ENCODE results near the gene UQCRH.
A peak's percentile ranks its signal among the peaks of the same experiment; 100 is the strongest.
"Not testable (repeated sequence)": the region's sequence is repeated elsewhere in the genome, so short reads cannot be mapped to it uniquely, and the experiment has no call there.

UQCRH gene

DNA sequence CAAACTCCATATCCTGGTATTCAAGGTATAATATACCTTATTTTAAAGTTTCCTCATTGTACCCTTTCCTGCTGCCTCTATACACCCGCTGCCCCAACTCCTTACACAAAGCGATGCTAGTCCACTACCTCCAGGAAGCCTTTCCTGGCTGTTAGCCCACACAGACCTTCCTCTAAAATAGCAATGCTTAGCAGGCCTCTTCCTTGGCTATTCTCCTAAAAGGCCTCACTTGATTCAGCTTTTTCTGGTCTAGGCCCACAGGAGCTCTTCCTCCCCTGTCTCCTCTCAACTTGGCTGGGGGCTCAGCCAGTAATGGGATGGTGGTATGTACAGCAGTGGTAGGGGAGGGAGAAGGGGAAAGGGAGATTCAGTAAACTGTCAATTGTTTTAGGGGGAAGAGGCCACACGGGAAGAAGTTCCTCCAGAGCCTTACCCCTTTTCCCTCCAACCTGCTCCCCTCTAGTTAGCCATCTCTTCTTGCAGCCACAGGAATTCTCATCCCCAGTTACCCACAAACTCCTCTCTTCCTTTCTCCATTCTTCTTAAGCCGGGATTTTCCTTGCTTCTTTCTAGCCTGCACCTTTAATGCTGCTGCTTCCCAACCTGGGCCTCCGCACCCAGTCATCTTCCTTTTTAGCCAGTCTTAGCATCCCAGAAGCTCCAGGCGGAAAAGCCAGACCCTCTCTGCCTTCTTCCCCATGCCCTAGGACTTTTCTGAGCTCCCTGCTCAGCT is 2.7 kb upstream of the UQCRH start:
- peak; percentile 17 for DNase-seq (ENCODE audit: low read depth)

DNA sequence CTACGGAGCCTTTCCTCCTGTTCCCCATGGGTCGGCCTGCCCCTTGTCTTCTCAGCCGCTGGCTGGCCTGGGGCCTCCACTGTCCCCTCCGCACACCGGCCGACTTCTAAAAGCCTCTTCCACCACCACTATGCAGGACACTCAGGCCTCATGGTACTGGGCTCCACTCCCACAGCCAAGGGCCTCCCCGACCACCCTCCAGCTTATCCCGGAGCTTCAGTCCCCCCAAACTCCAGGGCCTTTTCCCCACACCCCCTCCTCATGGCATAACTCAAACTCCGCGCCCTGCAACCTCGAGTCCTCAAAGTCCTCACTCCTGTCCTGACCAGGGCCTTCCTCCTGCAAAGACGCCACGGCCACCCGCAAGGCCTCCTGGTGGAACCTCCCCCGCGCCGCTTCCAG is 2.1 kb upstream of the UQCRH start:
- no peak for DNase-seq (ENCODE audit: low read depth)

DNA sequence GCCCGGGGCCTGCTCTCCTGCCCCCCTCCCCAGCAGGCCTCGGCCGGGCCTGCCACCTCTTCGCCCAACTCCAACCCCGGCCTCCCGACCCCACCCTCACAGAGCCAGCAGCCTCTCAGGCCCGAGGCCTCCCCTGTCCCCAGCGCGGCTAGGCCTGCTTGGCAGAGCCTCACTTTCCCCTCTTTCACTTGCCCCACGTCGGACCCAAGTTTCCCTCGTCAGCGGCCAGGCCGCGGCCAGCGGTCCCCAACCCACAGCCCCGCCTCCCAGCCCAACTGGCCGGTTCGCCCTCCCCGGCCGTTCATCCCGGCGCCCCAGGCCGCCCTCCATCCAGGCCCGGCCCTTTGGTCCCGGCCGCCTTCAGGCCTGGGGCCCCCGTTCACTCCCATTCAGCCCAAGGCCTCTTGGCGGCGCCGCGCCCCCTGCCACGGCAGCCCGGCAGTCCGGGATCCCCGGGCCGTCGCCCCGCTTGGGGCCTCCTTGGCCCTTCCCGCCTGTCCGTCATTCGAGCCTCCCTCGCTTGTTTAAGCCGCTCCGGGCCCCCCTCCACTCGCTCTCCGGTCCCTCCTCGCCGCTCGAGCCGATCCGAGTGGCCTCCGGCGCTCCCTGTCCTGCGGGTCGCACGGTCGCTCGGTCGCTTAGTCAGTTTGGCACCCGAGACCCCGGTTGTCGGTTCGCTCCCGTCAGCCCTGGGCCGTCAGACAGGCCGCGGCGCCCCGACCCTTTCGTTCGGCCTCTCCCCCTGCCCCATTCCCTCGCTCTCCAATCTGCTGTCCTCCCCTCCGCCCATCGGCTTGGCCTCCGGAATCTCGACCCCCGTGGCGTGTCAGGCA is 1.5 kb upstream of the UQCRH start:
- peak; percentile 70 for DNase-seq (ENCODE audit: low read depth)

DNA sequence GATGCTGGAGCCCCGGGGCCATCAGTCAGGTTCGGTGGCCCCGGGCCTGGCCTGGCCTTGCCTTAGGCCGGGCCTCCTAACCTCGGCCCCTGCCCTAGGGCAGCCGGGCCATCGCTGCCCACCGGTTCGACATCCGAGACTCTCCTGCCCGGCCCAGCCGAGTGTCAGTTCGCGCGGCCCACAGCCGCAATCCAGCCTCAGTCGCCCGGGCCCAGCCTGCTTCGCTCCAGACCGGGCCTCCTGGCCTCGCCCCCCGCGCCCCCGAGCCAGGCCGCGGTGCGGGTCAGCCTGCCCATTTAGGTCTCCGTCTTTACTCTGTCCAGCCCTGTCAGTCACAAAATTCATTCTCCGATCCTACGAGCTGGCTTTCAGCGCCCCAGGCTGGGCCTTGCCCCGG is 859 bp upstream of the UQCRH start:
- peak; percentile 48 for DNase-seq (ENCODE audit: low read depth)

DNA sequence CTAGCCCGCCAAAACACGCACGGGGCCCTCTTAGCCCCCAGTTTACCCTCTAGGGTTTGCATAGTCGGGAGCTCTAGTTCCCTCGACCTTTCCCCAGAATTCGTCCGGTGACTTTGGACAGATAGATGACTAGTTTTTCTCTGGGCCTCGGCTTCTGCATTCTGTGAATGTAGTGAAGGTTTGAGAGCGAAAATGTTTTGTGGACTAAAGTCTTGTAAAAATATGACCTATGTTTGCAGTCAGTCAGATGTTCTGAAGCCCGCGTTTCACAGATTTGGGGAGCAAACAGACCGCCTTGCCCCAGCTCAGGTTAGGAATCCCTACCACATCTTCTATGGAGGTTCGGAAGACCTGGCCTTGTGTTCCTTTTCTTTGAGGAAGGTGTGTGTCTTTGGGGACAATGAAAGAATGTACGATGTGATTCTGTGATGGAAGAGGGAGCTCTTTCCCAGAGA is 401 bp downstream of the UQCRH start:
- no peak for DNase-seq (ENCODE audit: low read depth)

DNA sequence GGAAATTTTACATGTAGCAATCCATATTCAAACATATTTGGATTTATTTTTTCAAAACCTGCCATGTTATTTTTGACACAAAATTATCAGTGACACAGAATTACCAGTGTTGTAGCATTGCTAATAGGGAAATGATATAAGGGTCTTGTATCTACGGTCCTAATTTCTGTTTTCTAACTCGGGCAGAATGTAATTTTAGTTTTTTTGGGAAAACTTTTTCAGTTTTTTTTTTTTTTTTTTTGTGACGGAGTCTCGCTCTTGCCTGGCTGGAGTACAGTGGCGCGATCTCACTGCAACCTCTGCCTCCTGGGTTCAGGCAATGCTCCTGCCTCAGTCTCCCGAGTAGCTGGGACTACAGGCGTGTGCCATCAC is 2.6 kb downstream of the UQCRH start:
- DNase-seq (ENCODE audit: low read depth), result no peak

DNA sequence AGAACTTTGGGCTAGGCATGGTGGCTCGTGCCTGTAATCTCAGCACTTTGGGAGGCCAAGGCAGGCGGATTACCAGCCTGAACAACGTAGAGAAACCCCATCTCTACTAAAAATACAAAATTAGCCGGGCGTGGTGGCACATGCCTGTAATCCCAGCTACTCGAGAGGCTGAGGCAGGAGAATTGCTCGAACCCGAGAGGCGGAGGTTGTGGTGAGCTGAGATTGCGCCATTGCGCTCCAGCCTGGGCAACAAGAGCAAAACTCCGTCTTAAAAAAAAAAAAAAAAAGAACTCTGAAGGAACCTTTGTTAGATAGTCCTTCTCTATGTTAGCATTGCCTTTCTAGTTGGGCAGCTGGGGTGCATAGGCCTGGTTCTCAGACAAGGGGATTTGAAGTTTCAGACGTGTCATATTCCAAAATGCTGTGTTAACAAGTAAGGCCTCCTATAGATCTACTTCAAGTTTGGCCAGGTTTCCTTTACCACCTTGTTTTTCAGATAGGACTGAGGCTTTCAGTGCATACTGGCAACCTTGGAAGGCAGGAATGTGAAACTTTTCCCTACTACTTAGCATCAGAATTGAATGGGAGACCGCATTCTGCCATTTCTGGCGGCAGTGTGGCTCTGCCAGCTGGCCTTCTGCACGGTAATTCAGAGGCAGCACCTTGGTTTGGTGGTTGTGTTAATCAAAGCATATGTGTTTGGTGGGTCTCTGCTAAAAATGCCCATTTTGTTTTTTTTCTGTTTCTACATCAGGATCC is 6.1 kb downstream of the UQCRH start:
- DNase-seq (ENCODE audit: low read depth), result no peak

DNA sequence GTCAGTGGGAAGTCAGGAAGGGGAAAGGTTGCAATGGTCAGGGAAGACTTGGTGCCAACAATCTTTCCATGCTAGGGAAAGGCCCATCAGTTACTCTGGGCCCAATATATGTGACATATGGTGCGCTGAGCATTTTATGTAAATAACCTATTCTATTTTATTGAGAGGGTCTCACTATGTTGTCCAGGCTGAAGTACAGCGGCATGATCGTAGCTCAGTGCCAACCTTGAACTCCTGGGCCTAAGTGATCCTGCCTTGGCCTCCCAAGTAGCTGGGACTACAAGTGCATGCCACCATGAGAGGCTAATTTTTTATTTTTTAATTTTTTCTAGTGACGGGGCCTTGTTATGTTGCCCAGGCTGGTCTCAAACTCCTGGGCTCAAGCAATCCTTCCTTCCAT is 6.8 kb downstream of the UQCRH start:
- DNase-seq (ENCODE audit: low read depth), result no peak

DNA sequence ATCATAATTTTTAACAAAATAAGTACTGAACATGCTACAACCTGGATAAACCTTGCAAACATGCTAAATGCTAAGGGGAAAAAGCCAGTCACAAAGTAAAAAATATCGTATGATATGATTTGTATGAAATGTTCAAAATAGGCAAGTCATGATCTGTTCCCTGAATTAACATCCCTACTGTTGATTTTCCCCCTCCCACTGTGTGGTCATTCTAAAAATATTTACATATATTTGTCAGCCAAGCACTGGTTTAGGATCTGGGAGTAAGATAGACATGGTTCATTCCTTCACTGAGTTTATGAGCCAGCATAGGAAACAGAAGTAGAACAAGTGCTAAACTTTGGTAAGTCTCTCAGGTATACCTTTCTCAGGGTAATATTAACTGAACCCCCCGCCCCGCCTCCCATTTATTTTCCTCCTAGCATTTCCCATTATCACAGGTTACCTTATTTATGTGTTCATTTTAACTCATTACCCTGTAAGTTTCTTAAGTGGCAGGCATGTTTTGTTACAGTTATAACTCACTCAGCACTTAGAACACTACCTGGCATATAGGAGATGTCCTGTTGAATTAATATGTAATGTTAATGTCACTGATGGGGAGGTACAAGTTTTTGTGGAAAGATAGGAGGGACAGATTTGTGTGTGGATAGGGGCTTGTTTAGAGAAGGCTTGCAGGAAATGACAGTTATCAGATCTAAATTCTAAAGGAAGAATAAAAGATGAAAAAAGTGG is 12.3 kb downstream of the UQCRH start:
- no peak for DNase-seq (ENCODE audit: low read depth)

DNA sequence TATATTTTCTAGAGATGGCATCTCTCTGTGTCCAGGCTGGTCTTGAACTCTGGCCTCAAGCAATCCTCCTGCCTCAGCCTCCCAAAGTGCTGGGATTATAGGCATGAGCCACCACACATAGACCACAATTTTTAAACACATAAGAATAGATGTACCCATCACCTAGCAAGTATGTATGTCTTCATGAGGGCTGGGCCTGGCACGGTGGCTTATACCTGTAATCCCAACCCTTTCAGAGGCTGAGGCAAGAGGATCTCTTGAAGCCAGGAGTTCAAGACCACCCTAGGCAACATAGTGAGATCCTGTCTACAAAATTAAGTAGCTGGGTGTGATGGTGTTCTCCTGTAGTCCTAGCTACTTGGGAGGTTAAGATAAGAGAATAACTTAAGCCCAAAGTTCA is 13.8 kb downstream of the UQCRH start:
- no peak for DNase-seq (ENCODE audit: low read depth)

DNA sequence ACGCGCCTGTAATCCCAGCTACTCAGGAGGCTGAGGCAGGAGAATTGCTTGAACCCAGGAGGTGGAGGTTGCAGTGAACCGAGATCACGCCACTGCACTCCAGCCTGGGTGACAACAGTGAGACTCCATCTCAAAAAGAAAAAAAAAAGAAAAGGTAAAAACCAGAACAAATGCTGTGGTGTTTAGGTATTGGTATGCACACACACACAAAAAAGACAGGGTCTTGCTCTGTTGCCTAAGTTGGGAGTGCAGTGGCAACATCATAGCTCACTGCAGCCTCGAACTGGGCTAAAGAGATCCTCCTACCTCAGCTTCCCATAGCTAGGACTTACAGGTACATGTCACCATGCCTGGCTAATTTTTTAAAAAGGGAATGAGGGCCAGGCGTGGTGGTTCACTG is 15.8 kb downstream of the UQCRH start:
- DNase-seq (ENCODE audit: low read depth), result not testable (repeated sequence)

DNA sequence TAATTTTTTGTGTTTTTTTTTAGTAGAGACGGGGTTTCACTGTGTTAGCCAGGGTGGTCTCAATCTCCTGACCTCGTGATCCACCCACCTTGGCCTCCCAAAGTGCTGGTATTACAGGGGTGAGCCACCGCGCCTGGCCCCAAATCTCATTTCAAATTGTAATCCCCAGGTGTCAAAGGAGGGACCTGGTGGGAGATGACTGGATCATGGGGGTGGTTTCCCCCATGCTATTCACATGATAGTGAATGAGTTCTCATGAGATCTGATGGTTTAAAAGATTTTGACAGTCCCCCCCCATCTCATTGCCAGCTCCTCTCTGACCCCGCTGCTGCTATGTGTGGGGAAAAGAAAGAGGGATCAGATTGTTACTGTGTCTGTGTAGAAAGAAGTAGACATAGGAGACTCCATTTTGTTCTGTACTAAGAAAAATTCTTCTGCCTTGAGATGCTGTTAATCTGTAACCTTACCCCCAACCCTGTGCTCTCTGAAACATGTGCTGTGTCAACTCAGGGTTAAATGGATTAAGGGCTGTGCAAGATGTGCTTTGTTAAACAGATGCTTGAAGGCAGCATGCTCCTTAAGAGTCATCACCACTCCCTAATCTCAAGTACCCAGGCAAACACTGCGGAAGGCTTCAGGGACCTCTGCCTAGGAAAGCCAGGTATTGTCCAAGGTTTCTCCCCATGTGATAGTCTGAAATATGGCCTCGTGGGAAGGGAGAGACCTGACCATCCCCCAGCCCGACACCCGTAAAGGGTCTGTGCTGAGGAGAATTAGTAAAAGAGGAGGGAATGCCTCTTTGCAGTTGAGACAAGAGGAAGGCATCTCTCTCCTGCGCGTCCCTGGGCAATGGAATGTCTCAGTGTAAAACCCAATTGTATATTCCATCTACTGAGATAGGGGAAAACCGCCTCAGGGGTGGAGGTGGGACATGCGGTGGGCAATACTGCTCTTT is 16.7 kb downstream of the UQCRH start:
- not testable (repeated sequence) for DNase-seq (ENCODE audit: low read depth)

DNA sequence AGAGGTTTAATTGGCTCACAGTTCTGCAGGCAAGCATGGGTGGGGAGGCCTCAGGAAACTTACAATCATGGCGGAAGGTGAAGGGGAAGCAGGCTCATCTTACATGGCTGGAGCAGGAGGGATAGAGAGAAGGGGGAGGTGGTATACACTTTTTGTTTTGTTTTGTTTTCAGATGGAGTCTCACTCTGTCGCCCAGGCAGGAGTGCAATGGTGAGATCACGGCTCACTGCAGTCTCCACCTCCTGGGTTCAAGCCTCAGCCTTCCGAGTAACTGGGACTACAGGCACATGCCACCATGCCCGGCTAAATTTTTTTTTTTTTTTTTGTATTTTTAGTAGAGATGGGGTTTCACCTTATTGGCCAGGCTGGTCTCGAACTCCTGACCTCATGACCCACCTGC is 18.7 kb downstream of the UQCRH start:
- DNase-seq (ENCODE audit: low read depth), result not testable (repeated sequence)

DNA sequence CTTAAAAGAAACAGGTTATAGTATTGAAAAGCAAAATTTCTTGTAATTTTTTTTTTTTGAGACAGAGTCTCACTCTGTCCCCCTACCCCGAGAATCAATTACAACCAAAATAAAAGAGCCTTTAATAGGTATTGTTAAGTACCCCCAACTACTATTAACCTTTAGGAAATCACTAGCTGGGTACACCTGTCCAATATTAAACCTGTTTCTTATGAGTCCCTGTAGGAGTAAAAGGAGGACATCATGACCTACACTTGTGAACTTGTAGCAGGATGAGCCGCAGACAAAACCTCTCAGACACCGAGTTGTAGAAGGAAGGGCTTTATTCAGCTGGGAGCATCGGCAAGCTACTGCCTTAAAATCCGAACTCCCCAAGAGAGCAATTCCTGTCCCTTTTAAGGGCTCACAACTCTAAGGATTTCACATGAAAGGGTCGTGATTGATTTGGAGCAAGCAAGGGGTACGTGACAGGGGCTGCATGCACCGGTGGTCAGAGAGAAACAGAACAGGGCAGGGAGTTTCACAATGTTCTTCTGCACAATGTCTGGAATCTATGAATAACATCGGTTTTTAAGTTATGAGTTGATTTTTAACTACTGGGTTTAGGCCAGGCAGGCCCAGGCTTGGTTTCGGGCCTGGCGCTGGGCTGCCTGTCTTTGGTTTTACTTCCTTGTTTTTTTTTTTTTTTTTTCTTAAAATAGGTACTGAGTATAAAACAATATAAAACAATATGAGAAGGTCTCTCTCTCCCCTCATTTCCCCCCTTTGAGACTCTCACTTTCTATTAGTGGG is 22.0 kb downstream of the UQCRH start:
- DNase-seq (ENCODE audit: low read depth), result not testable (repeated sequence)

DNA sequence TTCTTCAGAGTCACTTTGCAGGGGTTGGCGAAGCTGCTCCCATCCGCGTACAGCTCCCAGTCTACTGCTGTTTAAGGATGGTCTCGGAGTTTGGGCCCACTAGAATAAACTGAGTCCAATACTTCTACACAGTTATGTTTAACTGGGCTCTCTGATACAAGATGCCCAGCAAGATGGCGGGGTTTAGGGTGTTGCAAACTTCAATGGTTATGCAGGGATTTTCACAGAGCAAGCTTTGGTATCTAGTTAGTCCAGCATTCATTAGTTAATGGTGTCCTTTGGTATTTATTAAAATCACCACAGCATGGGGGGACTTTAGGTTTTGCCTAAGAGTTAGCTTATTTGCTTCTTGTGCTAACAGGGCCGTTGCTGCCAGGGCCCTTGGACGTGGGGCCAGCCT is 24.7 kb downstream of the UQCRH start:
- not testable (repeated sequence) for DNase-seq (ENCODE audit: low read depth)

DNA sequence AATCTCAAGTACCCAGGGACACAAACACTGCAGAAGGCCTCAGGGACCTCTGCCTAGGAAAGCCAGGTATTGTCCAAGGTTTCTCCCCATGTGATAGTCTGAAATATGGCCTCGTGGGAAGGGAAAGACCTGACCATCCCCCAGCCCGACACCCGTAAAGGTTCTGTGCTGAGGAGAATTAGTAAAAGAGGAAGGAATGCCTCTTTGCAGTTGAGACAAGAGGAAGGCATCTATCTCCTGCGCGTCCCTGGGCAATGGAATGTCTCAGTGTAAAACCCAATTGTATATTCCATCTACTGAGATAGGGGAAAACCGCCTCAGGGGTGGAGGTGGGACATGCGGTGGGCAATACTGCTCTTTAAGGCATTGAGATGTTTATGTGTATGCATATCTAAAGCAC is 26.3 kb downstream of the UQCRH start:
- DNase-seq (ENCODE audit: low read depth), result not testable (repeated sequence)

DNA sequence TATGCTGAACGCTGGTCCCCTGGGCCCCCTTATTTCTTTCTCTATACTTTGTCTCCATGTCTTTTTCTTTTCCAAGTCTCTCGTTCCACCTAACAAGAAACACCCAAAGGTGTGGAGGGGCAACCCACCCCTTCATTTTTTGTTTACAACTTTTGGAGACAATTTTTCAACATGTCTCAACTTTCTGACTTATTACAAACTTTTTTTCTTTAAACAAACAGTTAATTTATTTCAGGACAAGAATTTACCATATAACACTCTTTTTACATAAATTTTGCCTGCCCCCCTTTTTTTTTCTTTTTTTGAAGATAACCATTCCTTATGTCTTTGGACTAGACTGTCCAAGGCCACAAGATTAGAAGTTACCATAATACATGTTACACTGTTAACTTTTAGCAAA is 26.9 kb downstream of the UQCRH start:
- not testable (repeated sequence) for DNase-seq (ENCODE audit: low read depth)

DNA sequence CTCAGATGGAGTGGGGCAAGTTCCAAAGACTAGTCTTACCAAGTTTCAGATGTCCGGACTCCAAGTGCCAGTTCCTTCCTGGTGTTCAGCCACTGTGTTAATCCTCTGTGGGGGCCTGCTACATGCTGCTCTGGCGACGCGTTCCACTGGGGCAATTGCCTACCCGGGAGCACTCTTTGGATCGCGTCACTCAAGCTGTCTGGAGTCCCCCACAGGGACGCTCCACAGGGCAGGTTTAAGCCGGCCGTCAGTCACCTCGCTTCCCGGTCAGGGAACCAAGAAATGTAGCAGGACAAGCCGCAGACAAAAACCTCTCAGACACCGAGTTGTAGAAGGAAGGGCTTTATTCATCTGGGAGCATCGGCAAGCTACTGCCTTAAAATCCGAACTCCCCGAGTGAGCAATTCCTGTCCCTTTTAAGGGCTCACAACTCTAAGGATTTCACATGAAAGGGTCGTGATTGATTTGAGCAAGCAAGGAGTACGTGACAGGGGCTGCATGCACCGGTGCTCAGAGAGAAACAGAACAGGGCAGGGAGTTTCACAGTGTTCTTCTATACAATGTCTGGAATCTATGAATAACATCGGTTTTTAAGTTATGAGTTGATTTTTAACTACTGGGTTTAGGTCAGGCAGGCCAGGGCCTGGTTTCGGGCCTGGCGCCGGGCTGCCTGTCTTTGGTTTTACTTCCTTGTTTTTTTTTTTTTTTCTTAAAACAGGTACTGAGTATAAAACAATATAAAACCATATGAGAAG is 28.5 kb downstream of the UQCRH start:
- DNase-seq (ENCODE audit: low read depth), result not testable (repeated sequence)

Measured in fibroblast of gingiva (primary cell).